ENCODE results near the gene B3GNT8.
"Not testable (repeated sequence)": the region's sequence is repeated elsewhere in the genome, so short reads cannot be mapped to it uniquely, and the experiment has no call there.

The B3GNT8 gene

GRCh38 chr19:41436674-41436951 is 9.4 kb upstream of the B3GNT8 start:
- DNase-seq (ENCODE audit: low read depth in 2 of 2, low spot score in 1 of 2): no peak

GRCh38 chr19:41435936-41436673 is 8.9 kb upstream of the B3GNT8 start:
- no peak for DNase-seq (ENCODE audit: low read depth in 2 of 2, low spot score in 1 of 2)

- DNase-seq (ENCODE audit: low read depth in 2 of 2, low spot score in 1 of 2): not testable (repeated sequence)
These were observed 8.2 kb upstream of the B3GNT8 start for GRCh38 chr19:41435376-41435775.

- no peak for DNase-seq (ENCODE audit: low read depth in 2 of 2, low spot score in 1 of 2)
These were observed 7.3 kb upstream of the B3GNT8 start for GRCh38 chr19:41434450-41434849.

GRCh38 chr19:41433171-41433570 is 6.0 kb upstream of the B3GNT8 start:
- DNase-seq (ENCODE audit: low read depth in 2 of 2, low spot score in 1 of 2): no peak

- DNase-seq (ENCODE audit: low read depth in 2 of 2, low spot score in 1 of 2): no peak
These were observed 4.5 kb upstream of the B3GNT8 start for GRCh38 chr19:41431426-41432386.

- DNase-seq (ENCODE audit: low read depth in 2 of 2, low spot score in 1 of 2): no peak
These were observed 3.7 kb upstream of the B3GNT8 start for GRCh38 chr19:41430922-41431321.

GRCh38 chr19:41428481-41428859 is 1.3 kb upstream of the B3GNT8 start:
- no peak for DNase-seq (ENCODE audit: low read depth in 2 of 2, low spot score in 1 of 2)

- peak in 1 of 2 donors; percentile 9 for DNase-seq (ENCODE audit: low read depth in 2 of 2, low spot score in 1 of 2)
These were observed 690 bp upstream of the B3GNT8 start for GRCh38 chr19:41427647-41428480.

GRCh38 chr19:41426116-41426841 is 895 bp downstream of the B3GNT8 start:
- no peak for DNase-seq (ENCODE audit: low read depth in 2 of 2, low spot score in 1 of 2)

GRCh38 chr19:41425174-41426115 is 1.7 kb downstream of the B3GNT8 start:
- no peak for DNase-seq (ENCODE audit: low read depth in 2 of 2, low spot score in 1 of 2)

GRCh38 chr19:41424335-41425173 is 2.6 kb downstream of the B3GNT8 start:
- DNase-seq (ENCODE audit: low read depth in 2 of 2, low spot score in 1 of 2): no peak

GRCh38 chr19:41422955-41423354 is 4.2 kb downstream of the B3GNT8 start:
- DNase-seq (ENCODE audit: low read depth in 2 of 2, low spot score in 1 of 2): no peak

GRCh38 chr19:41422456-41422855 is 4.7 kb downstream of the B3GNT8 start:
- no peak for DNase-seq (ENCODE audit: low read depth in 2 of 2, low spot score in 1 of 2)

GRCh38 chr19:41421973-41422372 is 5.2 kb downstream of the B3GNT8 start:
- no peak for DNase-seq (ENCODE audit: low read depth in 2 of 2, low spot score in 1 of 2)

- DNase-seq (ENCODE audit: low read depth in 2 of 2, low spot score in 1 of 2): no peak
These were observed 5.9 kb downstream of the B3GNT8 start for GRCh38 chr19:41421314-41421713.

- DNase-seq (ENCODE audit: low read depth in 2 of 2, low spot score in 1 of 2): no peak
These were observed 6.9 kb downstream of the B3GNT8 start for GRCh38 chr19:41420101-41420880.

- DNase-seq (ENCODE audit: low read depth in 2 of 2, low spot score in 1 of 2): no peak
These were observed 10.9 kb downstream of the B3GNT8 start for GRCh38 chr19:41416194-41416674.

All from stimulated activated CD8-positive, alpha-beta memory T cell treated with anti-CD3 and anti-CD28 coated beads, Interleukin-4, amount 100 ng/mL, for 4 hours (primary cell).